ENCODE data around the gene FBXL7.

DNA sequence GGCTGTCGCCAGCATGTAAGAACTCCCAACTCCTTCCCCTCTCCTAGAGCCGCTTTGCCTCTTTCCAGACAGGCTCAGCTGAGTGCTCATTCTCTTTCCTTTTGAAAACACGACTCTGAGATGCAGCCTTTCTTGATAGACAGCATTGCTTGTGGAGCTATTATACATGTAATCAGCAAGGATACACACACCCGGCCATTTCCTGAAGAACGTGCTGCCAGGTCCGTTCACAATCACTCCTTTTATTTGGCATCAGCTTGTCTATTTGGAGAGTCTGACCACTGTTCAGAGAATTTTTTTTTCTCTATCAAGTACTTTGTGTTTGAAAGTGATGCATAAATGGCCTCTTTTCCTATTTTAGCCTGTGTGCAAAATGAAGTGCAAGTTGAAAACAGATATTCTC lies 351.0 kb downstream of the FBXL7 start:
- TF ChIP-seq CTCF (conservative IDR thresholded peaks at IDR 0.05; ENCODE audit: low read length) (no peak), EZH2phosphoT487 (IDR thresholded peaks at IDR 0.05; ENCODE audit: borderline replicate concordance, low read depth, low read length) (no peak)
